M059J (cell line): ENCODE results near the gene HOXB3. TPM values are rescaled to one million over a fixed set of nuclear protein-coding genes. Genes with fewer than 3 reads are reported as not detected.

Experiments
- DNase-seq: peaks from one replicate; pipeline ENCODE4 v3.0.0-alpha.2; 2012; ENCODE audit warnings: low read depth
- total RNA-seq: library from RNA; depleted of rRNA; stranded (reverse); fragments of >200 nt; shearing (Covaris generic); gene quantifications from 2 replicates; pipeline ENCODE4 v1.2.3, GENCODE V29; 2014

Gene HOXB3
- total RNA-seq, 1 experiment from 2014 or later = 15.4 TPM

DNA sequence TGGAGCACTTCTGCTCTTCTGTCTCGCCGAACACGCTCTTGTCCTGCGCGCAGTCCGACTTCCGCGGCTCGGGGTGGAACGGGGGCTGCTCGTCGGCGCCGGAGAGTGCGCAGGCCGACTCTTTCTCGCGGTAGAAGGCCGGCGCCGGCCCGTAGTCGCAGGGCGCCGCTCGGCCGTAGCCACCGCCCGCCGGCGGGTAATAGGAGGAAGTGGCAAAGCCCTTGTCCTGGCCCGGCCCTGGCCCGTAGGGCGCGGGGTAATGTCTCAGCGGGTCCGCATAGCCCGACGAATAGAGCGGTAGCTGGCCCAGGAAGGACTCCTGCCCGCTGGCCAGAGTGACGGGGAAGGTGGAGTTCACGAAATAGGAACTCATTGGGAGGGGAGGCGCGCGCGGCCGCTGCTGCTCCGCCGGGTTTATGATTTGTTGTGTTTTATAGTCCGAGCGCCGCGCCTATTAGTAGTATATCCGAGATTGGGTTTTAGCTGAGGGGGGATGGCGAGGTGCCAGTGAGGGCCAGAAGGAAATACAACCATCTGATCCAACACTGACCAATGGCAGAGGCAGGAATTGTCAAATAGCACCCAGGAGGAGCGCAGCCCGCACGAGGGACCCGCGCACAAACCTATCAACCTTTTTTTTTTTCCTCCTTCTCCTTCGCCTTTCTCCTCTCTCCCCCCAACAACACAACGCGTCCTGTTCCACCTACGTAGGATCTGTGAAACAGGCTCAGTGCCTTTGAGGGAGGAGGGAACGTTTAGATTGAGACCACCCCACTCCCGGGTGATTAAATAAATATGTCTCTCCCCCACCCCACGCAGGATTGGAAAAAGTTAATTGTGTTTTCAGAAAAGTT lies 8.0 kb upstream of the HOXB3 start:
- peak; percentile 66 for DNase-seq

DNA sequence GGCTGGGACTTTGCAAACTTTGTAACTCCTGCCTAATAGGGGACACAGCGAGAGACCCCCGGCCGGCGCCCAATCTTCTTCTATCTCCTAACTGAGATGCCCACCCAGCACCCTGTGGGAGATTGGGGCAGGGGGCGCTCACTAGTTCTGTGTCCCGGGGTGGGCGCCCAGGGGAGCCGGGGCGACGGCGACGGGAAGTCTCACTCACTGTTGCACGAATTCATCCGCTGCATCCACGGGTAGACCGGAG lies 7.4 kb upstream of the HOXB3 start:
- DNase-seq = no peak

DNA sequence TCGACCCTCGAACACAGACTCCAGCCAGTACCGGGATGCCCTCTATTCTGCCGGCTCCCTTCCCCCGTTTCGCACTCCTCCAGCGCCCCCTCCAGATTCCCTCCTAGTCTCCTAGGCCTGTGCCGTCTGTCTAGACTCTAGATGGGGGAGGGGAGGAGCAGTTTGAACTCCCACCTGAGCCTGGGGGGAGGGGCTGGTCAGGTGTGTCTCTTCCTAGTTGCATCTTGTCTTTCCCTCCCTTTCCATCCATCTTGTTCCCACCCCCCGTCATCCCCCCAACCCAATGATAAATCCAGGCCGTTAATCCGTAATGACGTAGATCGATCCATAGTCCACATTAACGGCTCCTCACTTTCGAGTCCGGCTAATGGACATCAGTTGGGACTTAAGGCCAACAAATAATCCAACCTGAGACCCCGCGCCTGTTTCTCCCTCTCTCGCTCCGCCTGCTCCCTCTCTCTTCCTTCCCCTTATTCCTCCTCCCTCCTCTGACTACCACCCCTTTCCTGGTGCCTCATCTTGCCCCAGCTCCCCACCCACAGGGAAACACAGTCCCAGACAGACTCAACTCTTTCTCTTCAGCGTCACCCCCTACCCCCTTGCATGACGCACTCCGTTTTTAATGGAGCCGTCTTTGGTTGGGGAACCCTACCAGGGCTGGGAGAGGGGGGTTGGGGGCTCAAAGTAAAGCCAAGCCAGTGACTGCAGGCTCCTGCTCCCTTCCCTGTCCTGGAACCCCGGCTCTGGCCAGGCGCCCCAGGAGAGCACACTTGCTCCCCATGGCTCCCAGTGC lies 6.9 kb upstream of the HOXB3 start:
- no peak for DNase-seq

DNA sequence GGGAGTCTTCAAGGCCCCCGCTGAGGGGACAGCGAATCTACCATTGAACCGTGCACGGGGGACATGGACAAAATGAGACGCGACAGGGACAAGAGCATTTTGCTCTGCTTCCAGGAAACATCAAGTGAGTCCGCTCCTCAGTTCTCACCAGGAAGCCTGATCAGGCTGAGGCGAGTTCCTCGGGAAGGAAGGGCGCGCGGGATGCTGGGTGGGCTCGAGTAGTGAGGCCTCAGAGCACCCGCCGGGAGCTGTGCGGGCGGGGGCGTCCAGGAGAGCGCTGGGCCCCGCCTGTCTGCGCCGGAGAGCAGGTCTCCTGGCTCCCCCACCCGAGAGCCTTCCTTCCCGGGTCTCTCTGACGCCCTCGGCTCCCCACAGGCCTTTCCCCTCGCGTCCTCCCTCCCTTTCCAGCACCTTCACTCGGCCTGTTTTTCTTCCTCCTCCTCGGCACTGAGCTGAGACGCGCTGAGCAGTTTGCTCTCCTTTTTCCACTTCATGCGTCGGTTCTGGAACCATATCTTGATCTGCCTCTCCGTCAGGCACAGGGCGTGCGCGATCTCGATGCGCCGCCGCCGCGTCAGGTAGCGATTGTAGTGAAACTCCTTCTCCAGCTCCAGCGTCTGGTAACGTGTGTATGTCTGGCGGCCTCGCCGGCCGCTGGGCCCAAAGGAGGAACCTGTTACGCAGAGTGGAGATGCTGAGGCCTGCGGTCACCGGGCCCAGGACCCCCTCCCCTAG lies 6.1 kb upstream of the HOXB3 start:
- no peak for DNase-seq

DNA sequence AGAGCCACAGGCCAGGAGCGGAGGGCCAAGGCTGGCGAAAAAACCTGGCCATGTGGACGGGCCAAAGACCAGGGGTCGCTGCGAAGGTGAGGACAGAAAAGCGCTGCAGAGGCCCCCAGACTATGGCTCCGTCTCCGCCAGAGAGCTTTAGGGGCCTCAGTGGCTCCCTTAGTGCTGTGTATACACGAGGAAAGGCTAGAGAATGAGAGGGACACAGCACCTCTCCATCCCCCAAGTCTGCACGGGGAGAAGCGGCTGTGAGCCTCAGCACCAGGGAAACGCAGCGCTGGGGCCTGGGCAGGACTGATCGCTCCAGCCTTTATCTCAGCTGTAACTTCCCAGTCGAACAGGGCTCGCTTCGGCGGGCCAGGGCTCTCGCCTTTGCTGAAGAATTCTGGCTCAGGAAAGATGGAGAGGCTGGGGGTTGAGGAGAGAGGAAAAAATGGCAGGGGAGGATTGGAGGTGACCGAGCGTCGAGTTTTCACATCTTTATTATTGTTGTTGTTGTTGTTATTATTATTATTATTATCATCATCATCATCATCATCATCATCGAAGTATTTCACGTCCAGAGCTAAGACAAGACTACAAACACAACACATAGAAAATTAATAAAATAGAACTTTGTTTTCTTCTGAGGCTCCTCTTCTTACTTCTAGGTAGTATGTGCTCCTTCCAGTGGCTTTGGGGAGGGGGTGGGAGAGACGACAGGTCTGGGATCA lies 5.4 kb upstream of the HOXB3 start:
- DNase-seq = no peak

DNA sequence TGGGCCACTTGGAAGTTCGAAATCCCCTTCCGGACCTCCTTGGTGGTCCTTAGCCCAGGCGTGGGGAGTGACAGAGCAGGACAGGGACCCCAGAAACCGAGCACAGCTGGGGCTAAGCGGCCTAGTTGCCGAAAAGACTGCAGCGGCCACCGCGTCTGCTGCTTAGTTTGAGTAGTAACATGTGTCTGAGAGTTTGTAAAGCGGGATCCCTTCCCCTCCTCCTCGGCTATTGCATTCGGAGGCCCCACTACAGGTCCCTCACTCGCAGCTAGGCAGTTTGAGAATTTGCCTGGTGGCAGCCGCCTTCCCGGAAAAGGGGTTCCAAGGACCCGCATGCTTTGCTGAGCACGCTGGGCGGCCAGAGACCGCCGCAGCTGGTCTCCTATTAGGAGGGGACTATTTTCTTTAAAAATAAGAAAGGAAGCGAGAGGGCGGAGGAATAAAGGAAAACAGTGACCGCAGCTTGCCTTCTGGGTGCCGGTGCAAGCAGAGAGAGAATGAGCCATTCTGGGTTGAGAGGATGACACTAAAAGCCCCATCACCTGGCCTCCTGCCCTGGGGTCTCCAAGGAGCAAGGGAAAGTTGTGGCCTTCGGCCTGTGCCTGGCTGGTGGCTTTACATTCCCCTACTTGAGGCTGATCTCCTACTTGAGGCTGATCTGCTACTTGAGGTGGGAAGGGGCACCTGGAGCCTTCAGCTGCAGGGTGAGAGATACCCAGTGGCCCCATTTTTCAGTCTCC lies 4.7 kb upstream of the HOXB3 start:
- no peak for DNase-seq

DNA sequence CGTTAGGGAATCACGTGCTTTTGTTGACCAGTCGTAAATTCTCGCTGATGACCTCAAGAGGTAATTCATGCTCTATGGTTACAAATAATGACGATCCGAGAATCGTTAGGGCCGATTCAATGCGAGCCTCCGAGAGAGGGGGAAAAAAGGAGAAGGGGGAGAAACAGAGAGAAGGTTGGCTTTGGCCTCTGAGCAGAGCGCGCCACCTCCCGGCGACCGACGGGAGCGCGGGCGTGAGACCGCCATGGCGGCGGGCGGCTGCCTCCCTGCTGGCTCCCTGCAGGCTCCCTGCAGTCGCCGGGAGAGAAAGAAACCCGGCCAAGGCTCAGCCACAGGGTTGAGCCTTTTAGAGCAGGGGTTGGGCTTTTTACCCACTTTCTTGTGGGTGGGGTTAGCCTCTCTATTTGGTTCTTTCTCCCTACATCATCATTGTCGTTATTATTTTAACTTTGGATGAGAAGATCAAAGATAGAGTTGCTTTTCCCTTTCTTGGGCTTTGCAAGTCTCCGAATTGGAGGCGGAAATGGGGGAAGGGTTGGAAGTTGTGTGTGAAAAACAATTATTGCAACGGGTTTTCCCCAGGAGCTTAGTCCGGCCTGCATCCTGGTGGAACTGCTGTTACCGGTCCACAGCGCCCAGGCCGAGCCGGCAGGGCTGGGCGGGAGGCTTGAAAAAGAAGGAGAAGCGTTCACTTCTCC lies 3.9 kb upstream of the HOXB3 start:
- peak; percentile 91 for DNase-seq

DNA sequence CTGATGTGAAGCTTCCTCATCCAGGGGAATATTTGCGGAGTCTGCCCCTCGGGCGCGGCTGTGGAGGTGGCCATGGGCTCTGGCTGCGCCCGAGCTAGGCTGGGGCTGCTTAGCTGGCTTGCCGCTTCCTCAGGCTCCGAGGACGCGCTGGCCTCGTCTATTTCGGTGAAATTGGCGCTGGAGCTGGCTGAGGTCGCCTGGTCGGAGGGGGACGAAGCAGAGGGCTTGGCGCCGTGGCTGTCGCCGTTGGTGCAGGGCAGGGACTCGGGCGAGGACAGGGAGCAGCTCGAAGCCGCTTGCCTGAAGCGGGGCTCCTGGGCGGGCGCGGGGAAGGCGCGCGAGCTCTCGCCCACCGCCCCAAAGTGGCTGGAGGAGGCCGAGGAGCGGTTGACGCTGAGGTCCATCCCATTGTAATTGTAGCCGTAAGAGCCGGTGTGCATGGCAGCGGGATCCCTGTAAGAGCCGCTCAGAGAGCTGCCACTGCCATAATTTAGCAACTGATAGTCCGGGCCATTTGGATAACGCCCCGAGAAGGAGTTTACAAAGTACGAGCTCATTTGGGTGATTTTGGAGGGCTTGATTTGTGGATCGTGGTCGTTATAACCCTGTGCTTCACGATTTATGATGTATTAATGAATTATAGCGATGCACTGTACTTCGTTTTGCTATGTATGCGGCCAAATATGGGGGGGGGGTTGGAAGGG lies 3.2 kb upstream of the HOXB3 start, which contains the start of gene HOXB5:
TSS of gene HOXB5 (minus strand) at position 654 of the 704 bp plus-strand sequence. CDS start at position 557, 97 bp downstream.
- DNase-seq = peak; percentile 61

DNA sequence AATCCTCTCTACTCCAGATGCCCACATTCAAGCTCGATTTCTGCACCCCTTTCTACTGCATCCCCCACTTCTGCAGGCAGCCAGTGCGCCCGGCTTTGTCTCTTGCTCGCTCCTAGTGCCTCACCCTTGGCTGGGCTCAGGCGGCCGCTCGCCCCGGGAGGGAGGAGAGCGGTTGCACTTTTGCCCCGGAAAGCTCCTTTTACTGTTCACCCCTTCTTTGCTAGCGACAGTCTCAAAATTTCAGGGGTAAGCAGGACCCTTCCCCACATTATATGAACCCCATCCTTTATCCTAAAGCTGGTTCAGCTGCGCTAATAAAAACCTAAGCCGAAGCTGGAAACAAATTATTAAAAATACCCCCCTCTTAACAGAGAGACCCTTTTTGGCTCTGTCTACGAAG lies 2.5 kb upstream of the HOXB3 start:
- peak; percentile 38 for DNase-seq

DNA sequence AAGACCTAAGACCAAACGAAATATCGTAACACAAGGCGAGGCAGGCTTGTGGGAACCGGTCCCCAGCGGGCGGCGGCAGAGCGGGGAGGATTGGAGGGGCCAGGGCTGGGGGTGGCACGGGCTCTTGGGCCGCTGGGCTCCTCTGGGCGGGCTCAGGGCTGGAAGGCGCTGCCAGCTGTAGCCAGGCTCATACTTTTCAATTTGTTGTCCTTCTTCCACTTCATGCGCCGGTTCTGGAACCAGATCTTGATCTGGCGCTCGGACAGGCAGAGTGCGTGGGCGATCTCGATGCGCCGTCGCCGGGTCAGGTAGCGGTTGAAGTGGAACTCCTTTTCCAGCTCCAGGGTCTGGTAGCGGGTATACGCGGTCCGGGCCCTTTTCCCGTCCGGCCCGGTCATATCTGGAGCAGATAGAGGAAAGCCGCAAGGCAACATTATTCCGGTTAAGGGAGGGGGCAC lies 2.0 kb upstream of the HOXB3 start:
- DNase-seq = peak; percentile 5

DNA sequence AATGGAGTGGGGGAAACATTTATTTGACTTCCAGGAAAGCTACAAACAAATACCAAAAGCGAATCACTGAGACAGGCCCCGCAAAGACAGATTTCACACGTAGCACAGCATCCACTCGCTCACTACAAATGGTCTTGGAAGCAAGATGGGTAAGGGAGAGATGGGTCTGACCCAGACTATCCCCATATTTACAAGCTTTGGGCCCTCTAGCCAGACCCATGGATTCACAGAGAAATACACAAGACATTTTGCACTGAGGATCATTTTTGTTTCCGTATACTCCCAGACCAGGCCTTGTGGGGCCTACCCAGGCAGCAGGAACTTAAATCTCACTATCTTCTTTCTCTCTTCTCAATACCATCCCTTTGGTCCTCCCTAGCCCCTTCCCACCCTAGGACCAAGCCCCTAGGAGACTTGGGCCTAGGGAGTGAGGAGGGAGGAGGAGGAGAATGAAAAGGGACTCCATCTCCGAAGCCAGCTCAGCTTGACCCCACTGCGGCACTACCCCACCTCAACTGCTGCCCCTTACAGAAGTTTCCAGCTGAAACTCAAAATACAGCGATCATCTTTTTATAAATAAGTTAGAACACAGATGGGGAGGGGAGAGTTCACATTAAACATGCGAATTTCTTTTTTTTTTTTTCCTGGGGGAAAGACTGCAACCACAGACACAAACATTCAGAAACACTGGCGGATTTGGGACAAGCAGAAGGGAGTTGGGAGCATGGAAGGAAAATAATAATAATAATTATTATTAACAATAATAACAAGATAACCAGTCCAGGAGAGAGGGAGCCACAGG lies 1.4 kb upstream of the HOXB3 start:
- DNase-seq = no peak

DNA sequence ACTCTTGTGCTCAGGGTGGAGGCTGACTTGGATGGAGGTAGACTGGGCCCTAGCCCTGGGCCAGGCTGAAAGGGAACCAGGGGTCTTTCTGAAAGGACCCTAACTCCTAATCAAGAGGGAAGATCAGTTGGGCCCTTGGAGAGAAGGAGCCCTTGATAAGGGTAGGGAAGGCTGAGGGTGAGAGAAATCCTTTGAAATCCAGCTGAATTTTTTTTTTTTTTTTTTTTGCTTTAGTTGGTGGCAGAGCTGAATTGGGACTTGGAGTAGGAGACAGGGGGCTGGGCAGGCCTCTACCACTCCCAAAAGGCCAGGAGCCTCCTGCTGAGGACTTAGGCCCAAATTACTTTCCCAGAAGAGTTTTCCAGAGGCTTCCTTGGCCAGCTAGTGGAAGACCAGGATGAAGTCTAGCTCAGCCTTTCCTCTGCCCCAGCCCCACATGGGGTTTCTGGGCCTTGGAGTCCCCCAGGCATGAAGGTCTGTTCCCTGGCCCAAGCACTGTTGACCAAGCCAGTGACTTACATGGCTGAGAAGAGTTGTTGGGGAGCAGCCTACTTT lies 643 bp upstream of the HOXB3 start:
- DNase-seq = no peak

DNA sequence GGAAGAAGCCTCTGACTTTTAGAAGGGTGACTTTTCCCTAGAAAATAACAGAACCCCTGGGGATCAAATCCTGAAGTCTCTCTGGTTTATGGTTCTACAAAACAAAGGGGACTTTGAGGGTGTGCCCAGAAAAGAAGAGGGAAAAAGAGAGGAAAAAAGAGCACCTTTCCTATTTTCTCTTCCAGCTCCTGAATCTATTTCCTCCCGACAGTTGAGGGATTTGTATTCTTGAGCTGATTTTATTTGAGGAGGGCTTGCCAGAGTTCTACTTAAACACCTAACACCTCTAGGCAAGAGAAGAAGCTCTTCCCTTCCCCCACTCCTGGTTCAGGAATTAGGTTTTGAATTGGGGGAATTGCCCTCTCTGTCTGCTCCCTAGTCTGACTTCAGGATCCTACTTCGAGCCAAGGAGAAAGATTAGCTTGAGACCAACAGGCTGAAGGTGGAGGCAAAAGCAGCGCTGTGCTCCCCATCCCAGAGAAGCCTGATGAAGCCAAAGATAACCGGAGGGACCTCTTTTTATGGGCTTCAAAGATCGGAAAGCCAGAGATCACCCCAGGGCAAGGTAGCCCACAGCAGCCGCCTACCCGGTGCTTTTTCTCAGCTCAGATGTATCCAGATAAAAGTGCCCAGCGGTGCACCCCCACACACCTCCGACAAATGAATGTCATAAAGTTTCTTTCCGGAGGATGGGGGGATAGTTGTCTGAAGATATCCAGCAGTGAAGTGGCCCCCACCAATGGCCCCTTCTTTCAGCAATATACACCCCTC lies 796 bp downstream of the HOXB3 start:
- DNase-seq = no peak

DNA sequence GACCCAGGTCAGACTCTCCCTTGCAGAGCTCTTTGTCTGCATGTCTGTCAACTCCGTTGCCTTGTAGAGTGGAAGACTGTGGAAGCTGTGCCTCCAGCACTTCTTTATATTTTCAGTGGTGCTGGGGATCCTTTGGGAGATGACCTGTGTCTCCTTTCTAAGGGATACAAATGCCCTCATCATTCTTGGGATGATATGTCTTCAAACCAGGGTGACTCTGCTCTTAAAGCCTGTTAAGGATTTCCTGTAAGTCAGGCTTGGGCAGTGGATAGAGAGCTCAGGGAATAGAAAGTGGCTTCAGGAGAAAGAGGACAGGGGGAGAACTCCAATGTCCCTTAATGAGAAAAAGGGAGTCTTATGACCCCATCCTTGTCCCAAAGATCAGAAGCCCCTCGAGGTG lies 1.5 kb downstream of the HOXB3 start:
- no peak for DNase-seq

DNA sequence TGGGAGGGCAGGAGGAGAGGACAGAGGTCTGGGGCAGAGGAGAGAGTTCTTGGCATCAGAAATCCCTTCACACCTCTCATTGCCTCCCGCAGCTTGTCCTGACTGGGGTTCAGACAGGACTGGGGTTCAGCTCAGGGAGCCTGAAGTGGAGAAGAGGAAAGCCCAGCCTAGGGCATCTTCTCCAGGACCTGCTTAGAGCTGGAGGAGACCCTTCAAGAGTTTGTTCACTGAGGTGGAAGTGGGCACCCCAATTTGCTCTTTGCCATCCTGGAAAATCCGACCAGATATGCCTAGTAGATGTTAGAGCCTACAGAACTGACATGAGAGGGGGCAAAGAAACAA lies 2.0 kb downstream of the HOXB3 start:
- no peak for DNase-seq

DNA sequence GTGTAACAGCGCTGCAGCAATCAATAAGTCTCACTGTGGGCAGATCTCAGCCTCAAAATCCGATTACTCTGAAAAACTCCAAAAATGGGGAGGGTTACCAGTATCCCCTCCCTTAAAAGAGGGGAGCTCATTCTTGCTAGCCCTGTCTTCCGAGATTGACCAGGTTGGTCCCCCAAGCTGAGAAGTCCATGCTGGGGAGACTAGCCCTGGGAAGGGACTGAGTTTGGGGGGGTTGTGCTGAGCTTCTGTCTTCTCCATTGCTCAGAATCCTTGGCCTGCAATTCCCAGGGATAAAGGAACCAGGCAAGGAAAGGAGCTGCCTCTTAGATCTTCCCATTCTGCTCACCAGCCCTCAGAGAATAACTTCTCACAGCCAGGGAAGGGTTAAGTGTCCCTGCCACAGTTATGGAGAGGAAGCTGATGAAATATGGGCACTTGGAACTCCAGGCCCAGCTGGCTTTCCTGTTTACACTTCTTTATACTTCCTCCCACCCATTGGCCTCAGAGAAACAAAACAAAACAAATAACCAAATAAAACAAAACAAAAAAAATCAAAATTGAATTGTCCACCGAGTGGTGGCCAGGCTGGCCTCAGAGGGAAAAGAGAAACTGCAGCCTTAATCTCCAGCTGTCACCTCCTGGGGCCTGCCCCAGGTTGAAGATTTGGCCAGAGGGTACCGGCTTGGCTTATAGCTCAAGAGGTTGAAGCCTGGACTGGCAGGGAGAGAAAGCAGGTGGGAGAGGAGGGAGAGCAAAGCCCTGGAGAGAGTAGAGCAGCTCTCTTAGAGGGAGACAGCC lies 2.6 kb downstream of the HOXB3 start:
- DNase-seq = no peak
